ENCODE results near the gene TAB2.

TAB2 gene

DNA sequence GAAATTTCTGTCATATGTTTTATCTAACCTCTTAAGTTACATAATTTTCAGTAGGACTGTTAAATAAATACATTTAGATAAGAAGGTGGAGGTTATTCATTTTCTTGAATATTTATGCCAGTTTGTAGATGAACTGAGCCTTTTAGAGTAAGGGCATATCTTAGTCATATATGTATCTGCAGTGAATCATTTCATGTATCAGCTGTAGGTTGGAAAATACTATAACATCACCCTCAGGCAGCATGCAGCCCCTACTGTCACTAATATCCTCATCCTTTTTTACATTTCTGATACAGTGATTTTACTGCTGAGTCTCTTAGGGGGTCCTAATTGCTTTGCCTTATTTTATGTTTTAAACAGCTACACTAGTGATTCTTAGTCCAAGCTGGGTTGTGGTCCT lies 63.0 kb downstream of the TAB2 start:
- peaks cover 74% of the 10 kb centered on the region for H3K36me3 Mint-ChIP-seq (ENCODE audit: low read depth)
- intact Hi-C loops (cut with micrococcal nuclease): no loop called here
- H3K9me3 Mint-ChIP-seq: no peaks in the 10 kb centered on the region
- no peak overlapping the region for H3K4me3 Mint-ChIP-seq
- no peak overlapping the region for H3K27ac Mint-ChIP-seq
- H3K27me3 Mint-ChIP-seq: no peaks in the 10 kb centered on the region
- peaks cover 37% of the 10 kb centered on the region for H3K4me1 Mint-ChIP-seq (ENCODE audit: low read depth)

GRCh38 chr6:149383371-149383770 lies 65.9 kb downstream of the TAB2 start:
- no peaks in the 10 kb centered on the region for H3K27me3 Mint-ChIP-seq
- H3K4me1 Mint-ChIP-seq (ENCODE audit: low read depth): peaks cover 28% of the 10 kb centered on the region
- H3K36me3 Mint-ChIP-seq (ENCODE audit: low read depth): peaks cover 73% of the 10 kb centered on the region
- H3K9me3 Mint-ChIP-seq: no peaks in the 10 kb centered on the region
- H3K27ac Mint-ChIP-seq: peak overlapping the region; percentile 15
- intact Hi-C loops (cut with micrococcal nuclease): no loop called here
- no peak overlapping the region for H3K4me3 Mint-ChIP-seq

DNA sequence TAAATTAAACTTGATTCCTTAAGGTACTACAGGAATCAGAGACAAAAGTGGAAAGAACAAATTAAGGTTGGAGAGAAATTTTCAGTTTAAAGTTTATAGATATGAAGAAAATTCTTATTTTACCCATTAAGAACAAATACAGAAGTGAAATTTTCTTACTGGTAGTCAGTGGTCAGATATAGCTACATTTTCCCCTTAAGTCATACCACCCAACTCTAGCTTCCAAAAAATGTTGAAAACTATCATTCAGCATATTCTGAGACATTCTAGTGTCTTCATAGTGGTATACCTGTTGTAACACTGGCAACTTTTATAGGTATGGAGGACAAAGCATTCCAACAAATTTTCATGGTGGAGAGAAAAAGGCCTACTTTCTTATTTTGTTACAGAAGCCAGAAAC lies 67.0 kb downstream of the TAB2 start:
- peaks cover 23% of the 10 kb centered on the region for H3K4me1 Mint-ChIP-seq (ENCODE audit: low read depth)
- peak overlapping the region; percentile 15 for H3K27ac Mint-ChIP-seq
- no peak overlapping the region for H3K4me3 Mint-ChIP-seq
- peaks cover 62% of the 10 kb centered on the region for H3K36me3 Mint-ChIP-seq (ENCODE audit: low read depth)
- intact Hi-C loops (cut with micrococcal nuclease): no loop called here
- H3K9me3 Mint-ChIP-seq: no peaks in the 10 kb centered on the region
- no peaks in the 10 kb centered on the region for H3K27me3 Mint-ChIP-seq

DNA sequence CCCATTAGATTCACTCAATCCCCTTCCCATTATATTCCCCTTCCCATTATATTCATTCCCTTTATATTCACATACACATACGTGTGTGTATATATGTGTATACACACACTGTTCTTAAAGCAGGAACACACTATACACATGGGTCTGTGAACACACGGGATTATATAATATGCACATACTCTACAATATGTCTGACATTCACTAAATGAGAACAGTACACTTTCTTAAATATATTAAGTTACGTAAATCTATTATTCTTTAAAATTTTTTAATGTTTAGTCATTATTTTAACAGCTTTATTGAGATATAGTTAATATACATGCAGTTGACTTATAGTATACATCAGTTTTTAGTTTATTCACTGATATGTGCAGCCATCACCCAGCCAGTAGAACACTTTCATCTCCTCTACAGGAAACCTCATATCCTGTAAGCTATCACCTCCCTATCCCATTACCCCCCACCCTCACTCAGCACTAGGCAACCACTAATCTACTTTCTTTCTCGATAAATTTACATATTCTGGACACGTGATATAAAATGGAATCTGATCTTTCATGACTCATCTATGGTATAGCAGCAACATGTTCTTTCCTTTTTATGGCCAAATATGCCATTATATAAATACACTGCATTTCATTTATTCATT lies 68.6 kb downstream of the TAB2 start:
- intact Hi-C loops (cut with micrococcal nuclease): no loop called here
- no peaks in the 10 kb centered on the region for H3K9me3 Mint-ChIP-seq
- H3K27me3 Mint-ChIP-seq: no peaks in the 10 kb centered on the region
- peaks cover 23% of the 10 kb centered on the region for H3K4me1 Mint-ChIP-seq (ENCODE audit: low read depth)
- no peak overlapping the region for H3K27ac Mint-ChIP-seq
- H3K4me3 Mint-ChIP-seq: no peak overlapping the region
- H3K36me3 Mint-ChIP-seq (ENCODE audit: low read depth): peaks cover 58% of the 10 kb centered on the region

- no peak overlapping the region for H3K4me3 Mint-ChIP-seq
- peaks cover 25% of the 10 kb centered on the region for H3K4me1 Mint-ChIP-seq (ENCODE audit: low read depth)
- no peaks in the 10 kb centered on the region for H3K9me3 Mint-ChIP-seq
- no peak overlapping the region for H3K27ac Mint-ChIP-seq
- no peaks in the 10 kb centered on the region for H3K27me3 Mint-ChIP-seq
- intact Hi-C loops (cut with micrococcal nuclease): no loop called here
- H3K36me3 Mint-ChIP-seq (ENCODE audit: low read depth): peaks cover 58% of the 10 kb centered on the region
Measured at GRCh38 chr6:149387779-149388512, 70.4 kb downstream of the TAB2 start.

DNA sequence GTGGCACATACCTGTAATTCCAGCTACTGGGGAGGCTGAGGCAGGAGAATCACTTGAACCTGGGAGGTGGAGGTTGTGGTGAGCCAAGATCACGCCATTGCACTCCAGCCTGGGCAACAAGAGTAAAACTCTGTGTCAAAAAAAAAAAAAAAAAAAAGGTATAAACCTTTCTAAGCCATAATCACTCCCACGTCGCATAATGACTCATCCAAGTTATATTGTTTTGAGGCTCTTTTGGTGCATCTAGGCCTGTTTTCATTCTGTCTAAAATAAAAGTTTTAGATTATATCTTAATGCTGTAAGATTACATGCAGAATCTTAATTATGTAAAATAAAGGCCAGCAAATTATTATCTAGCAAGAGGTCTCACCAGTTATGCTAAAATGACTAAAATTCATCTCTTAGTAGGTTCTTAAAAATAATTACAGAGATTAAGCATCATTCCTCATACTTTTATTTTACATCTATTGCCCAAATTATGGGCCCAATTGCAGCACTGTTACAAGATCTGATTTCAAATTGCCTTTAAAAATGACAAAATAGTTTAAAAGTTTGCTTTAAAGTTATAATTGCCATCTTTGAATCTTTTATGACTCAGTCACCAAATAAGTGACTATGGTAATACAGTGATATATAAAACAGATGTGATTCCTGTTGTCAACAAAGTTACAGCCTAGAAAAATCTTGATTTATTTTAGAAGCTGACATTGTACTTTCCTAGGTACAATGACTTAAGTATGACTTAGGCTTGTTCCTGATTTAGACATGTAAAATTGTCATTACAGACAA lies 72.2 kb downstream of the TAB2 start:
- no peak overlapping the region for H3K27ac Mint-ChIP-seq

DNA sequence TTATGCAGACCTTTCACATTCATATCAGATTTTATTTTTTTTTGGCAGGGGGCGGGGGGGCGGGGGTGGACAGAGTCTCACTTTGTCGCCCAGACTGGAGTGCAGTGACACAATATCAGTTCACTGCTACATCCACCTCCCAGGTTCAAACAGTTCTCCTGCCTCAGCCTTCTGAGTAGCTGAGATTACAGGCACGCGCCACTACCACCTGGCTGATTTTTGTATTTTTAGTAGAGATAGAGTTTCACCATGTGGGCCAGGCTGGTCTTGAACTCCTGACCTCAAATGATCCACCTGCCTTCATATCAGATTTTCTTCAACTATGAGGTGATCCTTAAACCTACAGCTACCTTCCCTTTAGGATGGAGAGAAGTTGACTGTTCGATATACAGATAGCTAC lies 74.6 kb downstream of the TAB2 start:
- no peaks in the 10 kb centered on the region for H3K27me3 Mint-ChIP-seq
- no peak overlapping the region for H3K27ac Mint-ChIP-seq
- intact Hi-C loops (cut with micrococcal nuclease): no loop called here
- H3K36me3 Mint-ChIP-seq (ENCODE audit: low read depth): peaks cover 63% of the 10 kb centered on the region
- H3K4me1 Mint-ChIP-seq (ENCODE audit: low read depth): peaks cover 29% of the 10 kb centered on the region
- H3K4me3 Mint-ChIP-seq: no peak overlapping the region
- H3K9me3 Mint-ChIP-seq: no peaks in the 10 kb centered on the region

More for the DNA sequence above, 72.2 kb downstream of the TAB2 start:
- intact Hi-C loops (cut with micrococcal nuclease): no loop called here
- Mint-ChIP-seq H3K4me3 (no peak overlapping the region), H3K9me3 (no peaks in the 10 kb centered on the region), H3K36me3 (ENCODE audit: low read depth) (peaks cover 61% of the 10 kb centered on the region), H3K4me1 (ENCODE audit: low read depth) (peaks cover 17% of the 10 kb centered on the region), H3K27me3 (no peaks in the 10 kb centered on the region)

GRCh38 chr6:149392535-149392934 lies 75.0 kb downstream of the TAB2 start:
- no peaks in the 10 kb centered on the region for H3K27me3 Mint-ChIP-seq
- intact Hi-C loops (cut with micrococcal nuclease): no loop called here
- H3K9me3 Mint-ChIP-seq: no peaks in the 10 kb centered on the region
- H3K4me1 Mint-ChIP-seq (ENCODE audit: low read depth): peaks cover 29% of the 10 kb centered on the region
- peaks cover 67% of the 10 kb centered on the region for H3K36me3 Mint-ChIP-seq (ENCODE audit: low read depth)
- H3K27ac Mint-ChIP-seq: no peak overlapping the region
- H3K4me3 Mint-ChIP-seq: no peak overlapping the region

DNA sequence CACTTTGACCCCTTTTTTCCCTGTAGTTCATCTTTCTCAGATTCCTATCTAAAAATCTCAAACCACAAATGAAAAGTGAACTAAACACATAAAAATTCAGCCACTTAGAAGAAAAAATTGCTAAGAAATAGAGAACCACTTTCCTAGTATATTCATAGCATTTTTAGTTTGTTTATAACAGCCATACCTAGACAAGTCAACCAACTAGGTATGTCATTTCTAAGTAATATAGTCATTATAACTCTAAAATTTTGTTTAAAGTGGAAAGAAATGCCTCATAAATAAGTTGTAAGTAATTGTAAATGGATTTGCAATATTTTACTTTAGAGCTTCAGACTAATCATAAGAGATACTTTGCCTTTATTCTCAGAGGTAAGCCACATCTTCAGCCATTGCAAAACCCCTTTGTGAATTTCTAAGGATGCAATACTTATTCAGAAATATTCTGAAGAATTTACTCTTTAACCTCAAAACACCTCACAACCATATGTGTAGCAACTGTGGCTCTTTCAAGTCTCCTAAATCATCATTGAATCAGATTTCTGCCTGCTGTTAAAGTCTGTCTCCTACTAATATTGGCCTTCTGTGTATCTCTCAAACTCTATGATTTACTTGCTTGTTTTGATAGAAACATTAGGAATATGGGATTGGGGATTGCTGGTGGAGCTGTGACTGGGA lies 75.6 kb downstream of the TAB2 start:
- Mint-ChIP-seq H3K4me1 (ENCODE audit: low read depth) (peaks cover 29% of the 10 kb centered on the region), H3K36me3 (ENCODE audit: low read depth) (peaks cover 71% of the 10 kb centered on the region), H3K4me3 (no peak overlapping the region), H3K27ac (no peak overlapping the region), H3K9me3 (no peaks in the 10 kb centered on the region), H3K27me3 (no peaks in the 10 kb centered on the region)
- intact Hi-C loops (cut with micrococcal nuclease): no loop called here

- Mint-ChIP-seq H3K27me3 (no peaks in the 10 kb centered on the region), H3K4me1 (ENCODE audit: low read depth) (peaks cover 29% of the 10 kb centered on the region), H3K27ac (peak overlapping the region; percentile 18), H3K4me3 (no peak overlapping the region), H3K9me3 (no peaks in the 10 kb centered on the region), H3K36me3 (ENCODE audit: low read depth) (peaks cover 79% of the 10 kb centered on the region)
- intact Hi-C loops (cut with micrococcal nuclease): no loop called here
Measured at GRCh38 chr6:149395185-149395584, 77.7 kb downstream of the TAB2 start.

DNA sequence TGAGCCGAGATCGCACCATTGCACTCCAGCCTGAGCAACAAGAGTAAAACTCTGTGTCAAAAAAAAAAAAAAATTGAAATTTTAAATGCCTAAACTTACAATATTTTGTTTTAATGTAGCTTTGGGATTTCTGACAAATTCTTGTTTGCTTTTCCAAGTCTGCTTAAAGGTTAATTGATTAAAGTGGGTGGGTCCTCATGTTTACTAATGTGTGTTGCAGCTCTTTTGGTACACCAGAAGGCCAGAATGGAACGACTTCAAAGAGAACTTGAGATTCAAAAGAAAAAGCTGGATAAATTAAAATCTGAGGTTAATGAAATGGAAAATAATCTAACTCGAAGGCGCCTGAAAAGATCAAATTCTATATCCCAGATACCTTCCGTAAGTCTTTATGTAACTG lies 79.9 kb downstream of the TAB2 start:
- no peak overlapping the region for H3K27ac Mint-ChIP-seq
- no peaks in the 10 kb centered on the region for H3K9me3 Mint-ChIP-seq
- intact Hi-C loops (cut with micrococcal nuclease): no loop called here
- H3K4me3 Mint-ChIP-seq: no peak overlapping the region
- H3K27me3 Mint-ChIP-seq: no peaks in the 10 kb centered on the region
- H3K36me3 Mint-ChIP-seq (ENCODE audit: low read depth): peaks cover 79% of the 10 kb centered on the region
- H3K4me1 Mint-ChIP-seq (ENCODE audit: low read depth): peaks cover 21% of the 10 kb centered on the region

DNA sequence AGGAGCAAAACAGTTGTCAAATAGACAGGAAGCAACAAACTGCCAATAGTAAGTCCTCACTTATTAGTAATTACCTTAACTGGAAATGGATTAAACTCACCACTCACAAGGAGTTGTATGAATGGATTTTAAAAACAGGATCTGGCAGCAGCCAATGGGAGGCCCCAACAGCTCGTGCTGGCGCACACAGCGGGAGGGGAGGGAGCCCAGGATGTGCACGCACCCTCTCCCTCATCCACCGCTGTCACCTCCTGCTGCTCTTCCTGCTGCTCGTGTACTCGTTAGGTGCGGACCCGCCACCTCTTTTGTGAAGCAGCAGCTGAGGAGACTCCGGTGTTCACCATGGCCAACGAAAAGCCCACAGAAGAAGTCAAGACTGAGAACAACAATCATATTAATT lies 82.5 kb downstream of the TAB2 start, which contains the start of gene SUMO4:
Gene SUMO4 (plus strand): TSS at position 213 of the 400 bp plus-strand sequence. CDS start 130 bp downstream, at position 343.
- no peaks in the 10 kb centered on the region for H3K9me3 Mint-ChIP-seq
- no peak within 1 kb of the TSS for H3K4me3 Mint-ChIP-seq
- no peak within 1 kb of the TSS for H3K27ac Mint-ChIP-seq
- no peaks in the 10 kb centered on the region for H3K27me3 Mint-ChIP-seq
- peaks cover 24% of the 10 kb centered on the region for H3K4me1 Mint-ChIP-seq (ENCODE audit: low read depth)
- peaks cover 82% of the 10 kb centered on the region for H3K36me3 Mint-ChIP-seq (ENCODE audit: low read depth)
- intact Hi-C loops (cut with micrococcal nuclease): no loop called here

- intact Hi-C loops (cut with micrococcal nuclease): no loop called here
- no peaks in the 10 kb centered on the region for H3K9me3 Mint-ChIP-seq
- peaks cover 75% of the 10 kb centered on the region for H3K36me3 Mint-ChIP-seq (ENCODE audit: low read depth)
- H3K4me1 Mint-ChIP-seq (ENCODE audit: low read depth): peaks cover 20% of the 10 kb centered on the region
- no peak overlapping the region for H3K4me3 Mint-ChIP-seq
- H3K27me3 Mint-ChIP-seq: no peaks in the 10 kb centered on the region
- H3K27ac Mint-ChIP-seq: no peak overlapping the region
Measured at GRCh38 chr6:149403534-149403933, 86.0 kb downstream of the TAB2 start.

All from dendritic cell treated with granulocyte-macrophage colony-stimulating factor and Interleukin-4, amounts not matched to agents 40 ng/mL and 50 ng/mL, for 4 days (primary cell).